ENCODE results near the gene PTPRN2.

DNA sequence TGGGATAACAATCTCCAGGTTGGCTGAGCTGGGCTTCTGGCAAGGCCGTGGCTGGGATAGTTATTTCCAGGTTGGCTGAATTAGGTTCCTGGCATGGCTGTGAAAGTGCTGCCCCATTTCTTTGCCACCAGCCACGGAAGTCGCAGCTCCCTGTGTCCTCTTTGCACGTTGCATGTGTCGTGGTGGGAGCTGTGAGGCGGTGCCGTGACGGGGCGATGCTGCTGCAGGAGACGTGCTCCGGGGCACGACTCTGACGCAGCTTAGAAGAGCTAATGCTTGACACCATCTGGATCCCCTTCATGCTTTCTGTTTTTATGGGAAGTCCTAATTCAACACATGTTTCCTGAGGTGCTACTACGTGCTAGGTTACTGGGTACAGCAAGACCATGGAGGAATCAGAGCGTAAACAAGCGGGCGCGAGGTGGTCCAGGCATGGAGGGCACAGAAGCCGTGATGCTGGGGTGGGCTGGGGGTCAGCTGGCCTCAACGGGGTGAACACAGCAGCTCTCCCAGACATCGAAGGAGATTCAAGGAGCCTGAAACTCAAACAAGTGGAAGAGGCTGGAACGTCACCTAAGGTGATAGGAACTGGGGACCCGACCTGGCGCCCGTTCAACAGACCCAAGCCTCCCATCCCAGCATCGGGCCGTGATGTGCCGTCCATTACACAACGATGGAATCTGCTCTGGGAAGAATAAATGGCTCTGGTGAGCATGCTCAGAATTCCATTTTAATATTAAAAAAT lies 843.7 kb downstream of the PTPRN2 start:
- TF ChIP-seq FOXM1 (IDR thresholded peaks at IDR 0.05; ENCODE audit: borderline replicate concordance) (no peak), ARNT (IDR thresholded peaks at IDR 0.05) (no peak), FOXA1 (IDR thresholded peaks at IDR 0.05) (no peak), HDGF (IDR thresholded peaks at IDR 0.05; ENCODE audit: borderline replicate concordance) (no peak), SP1 (IDR thresholded peaks at IDR 0.05) (no peak), NFRKB (IDR thresholded peaks at IDR 0.05) (no peak)
